HL-60 (cell line): ENCODE data around the gene KCNH8.

Experiments used
- CTCF ChIP-seq: IDR thresholded peaks from one replicate; pipeline ENCODE4 v1.5.1; 2011; ENCODE audit warnings: low read length, control low read depth, inconsistent platforms; ENCODE audit not compliant: insufficient read depth
- GABPA ChIP-seq: IDR thresholded peaks from 2 replicates; pipeline ENCODE4 v1.6.1; 2012; ENCODE audit warnings: low read depth
- POLR2AphosphoS5 ChIP-seq: IDR thresholded peaks from 2 replicates; pipeline ENCODE4 v1.6.1; 2012; ENCODE audit warnings: low read depth
- REST ChIP-seq: IDR thresholded peaks from 2 replicates; pipeline ENCODE4 v1.6.1; 2012; ENCODE audit warnings: low read depth; ENCODE audit not compliant: insufficient replicate concordance
- SPI1 ChIP-seq: IDR thresholded peaks from 2 replicates; pipeline ENCODE4 v1.6.1; 2012; ENCODE audit warnings: low read depth, mild to moderate bottlenecking, borderline replicate concordance

GRCh38 chr3:19334120-19334519 lies 185.8 kb downstream of the KCNH8 start:
- no peak for TF ChIP-seq CTCF
- TF ChIP-seq SPI1: no peak
- no peak for TF ChIP-seq REST
- TF ChIP-seq POLR2AphosphoS5: no peak
- TF ChIP-seq GABPA: no peak
